Stomach (tissue), 9 donors: ENCODE data around the gene FKBP3. TPM values are rescaled to one million over a fixed set of nuclear protein-coding genes. Genes with fewer than 3 reads are reported as not detected.

Source experiments
- DNase-seq, 2 donors: peaks; one replicate each; pipeline versions ENCODE4 v3.0.0 to v3.0.0-alpha.2; 2013 to 2019
- H3K27ac ChIP-seq, 5 donors: fragments of 200-600 bp in 4 of 5; sonication (generic) in 4 of 5; one replicate each; pipeline ENCODE4 v1.5.1; 2013 to 2019; ENCODE audit warnings: mild to moderate bottlenecking in 1 of 5, moderate library complexity in 1 of 5
- H3K27me3 ChIP-seq, 3 donors: fragments of 200-600 bp; sonication (generic); one replicate each; pipeline ENCODE4 v1.5.1; 2017 to 2019; ENCODE audit warnings: mixed run types in 1 of 3
- H3K36me3 ChIP-seq, 4 donors: fragments of 200-600 bp; sonication (generic); 1 replicate in 3 of 4; 2 replicates in 1 of 4; pipeline ENCODE4 v1.5.1; 2016 to 2019
- H3K4me1 ChIP-seq, 4 donors: fragments of 200-600 bp; sonication (generic); one replicate each; pipeline ENCODE4 v1.5.1; 2016 to 2019
- H3K4me3 ChIP-seq, 4 donors: fragments of 200-600 bp; sonication (generic) in 3 of 4; one replicate each; pipeline ENCODE4 v1.5.1; 2016 to 2019; ENCODE audit warnings: mild to moderate bottlenecking in 1 of 4
- H3K9me3 ChIP-seq, 4 donors: fragments of 200-600 bp; sonication (generic); one replicate each; pipeline ENCODE4 v1.5.1; 2016 to 2019
- EP300 ChIP-seq: sonication (generic); formaldehyde crosslinking; IDR thresholded peaks from one replicate; pipeline ENCODE4 v1.6.1; 2017; ENCODE audit warnings: antibody characterized with exemption
- POLR2A ChIP-seq, 4 donors: fragments of 450-650 bp; IDR thresholded peaks; one replicate each; pipeline ENCODE4 v1.6.1; 2016; ENCODE audit warnings: antibody characterized with exemption in 4 of 4, control low read depth in 2 of 4, mild to moderate bottlenecking in 1 of 4, moderate library complexity in 1 of 4
- POLR2AphosphoS5 ChIP-seq, 3 donors: sonication (generic); formaldehyde crosslinking; IDR thresholded peaks; one replicate each; pipeline ENCODE4 v1.6.1; 2016; ENCODE audit warnings: antibody characterized with exemption in 3 of 3
- WGBS, 5 donors: extraction: QIAGEN DNeasy Blood & Tissue Kit in 3 of 5; methylation state at CpG; one replicate each; pipeline versions ENCODE4 v1.1.5 to v1.1.7; 2013 to 2018; 5-methylcytosine and 5-hydroxymethylcytosine counted together
- intact Hi-C: fragments of 100-400 bp; cut with DNase I; formaldehyde crosslinking; loops from one replicate; pipeline ENCODE4 v1.15.1; 2023; ENCODE audit warnings: low total_unique reads
- polyA plus RNA-seq, 3 donors: library from polyadenylated mRNA; stranded (reverse); fragments of 200-250 nt; gene quantifications; one replicate each; pipeline ENCODE4 v1.2.3, GENCODE V29; 2013
- total RNA-seq, 5 donors: library from RNA; depleted of rRNA; stranded (reverse); fragments of >200 nt; gene quantifications; one replicate each; pipeline versions ENCODE4 v1.1.0 to v1.2.3, GENCODE V29; 2014 to 2016
- TF ChIP-seq, protein P1 (sequence below), 7 experiments: fragments of 450-650 bp in 4 of 7; fragments of 200-600 bp in 3 of 7; sonication (generic) in 3 of 7; IDR thresholded peaks; one replicate each; pipeline ENCODE4 v1.5.1; 2016 to 2019; ENCODE audit warnings: antibody characterized with exemption in 7 of 7, control low read depth in 2 of 7, mild to moderate bottlenecking in 1 of 7
- donor health status: healthy with polysubstance abuse.
- donor health status: Bipolar disorder and iron deficiency.
- donor health status: healthy.

FKBP3 gene
- total and polyA plus RNA-seq, 8 donors: 0.58 to 81.3 (median 42.6) TPM

DNA sequence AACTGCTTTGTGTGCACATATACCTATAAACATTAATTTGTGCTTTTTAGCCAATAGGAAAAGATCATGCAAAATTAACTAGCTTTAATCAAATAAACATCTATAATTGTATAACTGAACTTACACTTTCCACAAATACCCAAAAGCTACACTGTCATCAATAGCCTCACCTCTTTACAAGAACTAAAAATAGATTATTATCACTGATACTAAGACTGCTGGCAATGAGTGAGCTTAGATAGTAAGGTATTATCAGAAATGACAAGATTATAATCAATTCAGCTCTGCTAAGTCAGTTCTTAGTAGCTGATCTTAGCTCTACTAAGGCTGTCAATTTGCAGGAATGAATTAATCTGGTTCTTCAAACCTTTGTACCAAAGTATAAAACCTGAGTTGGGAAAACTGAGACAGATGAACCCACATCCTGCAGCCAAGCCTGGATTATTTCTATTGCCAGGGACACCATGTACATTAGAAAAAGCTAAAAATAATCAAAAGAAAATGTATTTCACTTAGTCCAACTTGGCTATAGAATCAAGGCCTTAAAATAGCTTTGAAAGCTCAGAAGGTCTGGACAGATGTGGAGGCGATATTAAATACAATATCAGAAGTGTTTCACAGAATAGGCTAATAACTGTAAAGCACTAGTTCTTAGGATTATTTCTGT, 5.2 kb downstream of the FKBP3 start:
- peaks cover 0 to 46% (median 17%) of the 10 kb centered on the region in 4 donors for H3K4me1 ChIP-seq
- H3K27ac ChIP-seq: no peak overlapping the region
- no peaks in the 10 kb centered on the region for H3K9me3 ChIP-seq
- H3K36me3 ChIP-seq: peaks cover 13 to 55% (median 49%) of the 10 kb centered on the region in 4 donors
- intact Hi-C loops: no loop called here
- no peak for TF ChIP-seq EP300
- no peak for TF ChIP-seq POLR2AphosphoS5 (IDR thresholded peaks at IDR 0.05)
- no peak for TF ChIP-seq POLR2A (IDR thresholded peaks at IDR 0.05)
- TF ChIP-seq, protein P1, sequence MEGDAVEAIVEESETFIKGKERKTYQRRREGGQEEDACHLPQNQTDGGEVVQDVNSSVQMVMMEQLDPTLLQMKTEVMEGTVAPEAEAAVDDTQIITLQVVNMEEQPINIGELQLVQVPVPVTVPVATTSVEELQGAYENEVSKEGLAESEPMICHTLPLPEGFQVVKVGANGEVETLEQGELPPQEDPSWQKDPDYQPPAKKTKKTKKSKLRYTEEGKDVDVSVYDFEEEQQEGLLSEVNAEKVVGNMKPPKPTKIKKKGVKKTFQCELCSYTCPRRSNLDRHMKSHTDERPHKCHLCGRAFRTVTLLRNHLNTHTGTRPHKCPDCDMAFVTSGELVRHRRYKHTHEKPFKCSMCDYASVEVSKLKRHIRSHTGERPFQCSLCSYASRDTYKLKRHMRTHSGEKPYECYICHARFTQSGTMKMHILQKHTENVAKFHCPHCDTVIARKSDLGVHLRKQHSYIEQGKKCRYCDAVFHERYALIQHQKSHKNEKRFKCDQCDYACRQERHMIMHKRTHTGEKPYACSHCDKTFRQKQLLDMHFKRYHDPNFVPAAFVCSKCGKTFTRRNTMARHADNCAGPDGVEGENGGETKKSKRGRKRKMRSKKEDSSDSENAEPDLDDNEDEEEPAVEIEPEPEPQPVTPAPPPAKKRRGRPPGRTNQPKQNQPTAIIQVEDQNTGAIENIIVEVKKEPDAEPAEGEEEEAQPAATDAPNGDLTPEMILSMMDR (IDR thresholded peaks at IDR 0.05): no peak
- no peak overlapping the region for H3K4me3 ChIP-seq
- WGBS, 5 donors: 46 to 97% (median 88%) methylated on average over 1 of the region's 1 CpG
- no peaks in the 10 kb centered on the region for H3K27me3 ChIP-seq
- no peak for DNase-seq

DNA sequence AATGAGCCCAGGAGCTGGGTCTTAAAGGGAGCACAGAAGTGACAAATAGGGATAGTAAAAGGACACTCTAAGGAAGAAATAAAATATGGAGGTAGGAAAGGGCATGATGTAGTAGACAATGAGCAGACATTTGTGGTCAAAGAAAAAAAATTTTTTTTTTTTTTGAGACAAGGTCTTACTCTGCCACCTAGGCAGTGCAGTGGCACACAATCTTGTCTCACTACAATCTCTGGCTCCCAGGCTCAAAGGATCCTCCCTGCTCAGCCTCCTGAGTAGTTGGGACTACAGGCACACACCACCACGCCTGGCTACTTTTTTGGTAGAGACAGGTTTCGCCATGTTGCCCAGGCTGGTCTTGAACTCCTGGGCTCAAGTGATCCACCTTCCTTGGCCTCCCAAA, 8.5 kb downstream of the FKBP3 start:
- H3K4me3 ChIP-seq: no peak overlapping the region
- H3K36me3 ChIP-seq: peaks cover 13 to 87% (median 82%) of the 10 kb centered on the region in 4 donors
- no peak overlapping the region for H3K27ac ChIP-seq
- WGBS, 5 donors: 92 to 100% (median 100%) methylated on average over 2 of the region's 2 CpGs
- TF ChIP-seq EP300: no peak
- no peak for TF ChIP-seq POLR2A (IDR thresholded peaks at IDR 0.05)
- TF ChIP-seq, protein P1 (IDR thresholded peaks at IDR 0.05): no peak
- TF ChIP-seq POLR2AphosphoS5 (IDR thresholded peaks at IDR 0.05): no peak
- DNase-seq: no peak
- intact Hi-C loops: no loop called here
- H3K9me3 ChIP-seq: no peaks in the 10 kb centered on the region
- H3K27me3 ChIP-seq: no peaks in the 10 kb centered on the region
- H3K4me1 ChIP-seq: peaks cover 0 to 19% (median 5%) of the 10 kb centered on the region in 4 donors

DNA sequence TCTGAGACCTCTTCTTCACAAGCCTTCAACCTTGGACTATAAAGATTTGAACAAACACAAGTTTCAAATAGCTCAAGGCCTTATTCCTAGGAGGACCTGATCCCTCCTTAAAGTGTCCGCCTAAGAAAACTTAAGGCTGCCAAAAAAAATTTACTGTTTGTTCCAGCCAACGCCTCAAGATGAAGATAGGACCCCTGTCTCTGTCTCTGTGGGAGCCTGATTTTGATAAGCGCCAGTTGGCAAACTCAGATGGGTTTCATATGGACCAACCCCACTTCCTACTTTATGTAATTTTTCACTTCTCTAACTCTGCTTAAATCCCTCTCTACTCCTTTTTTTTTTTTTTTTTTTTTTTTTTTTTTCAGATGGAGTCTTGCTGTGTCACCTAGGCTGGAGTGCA, 11.0 kb downstream of the FKBP3 start:
- Histone ChIP-seq H3K4me1 (peaks cover 0 to under 1% (median 0%) of the 10 kb centered on the region in 4 donors), H3K4me3 (no peak overlapping the region), H3K27ac (no peak overlapping the region), H3K36me3 (peaks cover 19 to 99% (median 96%) of the 10 kb centered on the region in 4 donors), H3K9me3 (no peaks in the 10 kb centered on the region), H3K27me3 (no peaks in the 10 kb centered on the region)
- intact Hi-C loops: no loop called here
- TF ChIP-seq POLR2AphosphoS5 (IDR thresholded peaks at IDR 0.05) (no peak), EP300 (no peak), POLR2A (IDR thresholded peaks at IDR 0.05) (no peak)
- TF ChIP-seq, protein P1 (IDR thresholded peaks at IDR 0.05): no peak
- WGBS, 5 donors: 94 to 97% (median 95%) methylated on average over 3 of the region's 3 CpGs
- DNase-seq: no peak

DNA sequence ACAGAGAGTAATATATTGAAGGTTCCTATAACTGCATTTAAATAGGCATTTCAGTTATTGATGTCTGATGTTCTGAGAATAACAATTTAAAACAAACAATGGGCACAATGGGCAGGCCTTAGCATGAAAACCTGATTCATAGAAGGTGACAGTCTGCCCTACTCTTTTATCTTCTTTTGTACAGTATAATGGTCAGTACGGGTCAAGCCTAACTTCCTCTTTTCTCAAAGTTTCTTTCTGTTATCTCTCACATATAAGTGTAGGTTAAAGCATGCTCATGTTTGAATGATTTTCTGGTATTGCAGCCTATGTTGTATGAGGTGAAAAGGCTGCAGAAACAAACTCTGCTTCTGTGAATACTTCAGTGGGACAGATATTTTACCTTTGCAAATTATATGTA, 14.2 kb downstream of the FKBP3 start:
- H3K27ac ChIP-seq: no peak overlapping the region
- no peaks in the 10 kb centered on the region for H3K4me1 ChIP-seq
- H3K9me3 ChIP-seq: no peaks in the 10 kb centered on the region
- no peak overlapping the region for H3K4me3 ChIP-seq
- DNase-seq: no peak
- intact Hi-C loops: no loop called here
- H3K27me3 ChIP-seq: no peaks in the 10 kb centered on the region
- H3K36me3 ChIP-seq: peaks cover 19 to 100% (median 98%) of the 10 kb centered on the region in 4 donors
- 58 to 86% (median 66%) methylated on average over 1 of the region's 1 CpG for WGBS, 5 donors
- TF ChIP-seq, protein P1 (IDR thresholded peaks at IDR 0.05): no peak
- no peak for TF ChIP-seq POLR2A (IDR thresholded peaks at IDR 0.05)
- no peak for TF ChIP-seq POLR2AphosphoS5 (IDR thresholded peaks at IDR 0.05)
- TF ChIP-seq EP300: no peak
